ENCODE results near the gene RCC2.

RCC2 gene

GRCh38 chr1:17370618-17371017 is 68.9 kb downstream of the RCC2 start:
- DNase-seq = no peak

GRCh38 chr1:17369466-17369865 is 70.0 kb downstream of the RCC2 start:
- DNase-seq = no peak

- no peak for DNase-seq
Observed at GRCh38 chr1:17365293-17365692, 74.2 kb downstream of the RCC2 start.

GRCh38 chr1:17363771-17364170 is 75.7 kb downstream of the RCC2 start:
- DNase-seq = no peak

GRCh38 chr1:17363351-17363750 is 76.1 kb downstream of the RCC2 start:
- DNase-seq = no peak

- DNase-seq = no peak
Observed at GRCh38 chr1:17361687-17362086, 77.8 kb downstream of the RCC2 start.

- DNase-seq = no peak
Observed at GRCh38 chr1:17360272-17360956, 79.1 kb downstream of the RCC2 start.

- DNase-seq = no peak
Observed at GRCh38 chr1:17359808-17360207, 79.7 kb downstream of the RCC2 start.

GRCh38 chr1:17359031-17359430 is 80.4 kb downstream of the RCC2 start:
- no peak for DNase-seq

- DNase-seq = no peak
Observed at GRCh38 chr1:17358557-17358956, 80.9 kb downstream of the RCC2 start.

Data from CD4-positive, alpha-beta T cell treated with Interleukin-6 for 4 hours (primary cell).